GM12874 (cell line): ENCODE measurements around the gene RBCK1.

Experiments
- CTCF ChIP-seq: IDR thresholded peaks from 2 replicates; pipeline ENCODE4 v1.5.1; 2011; ENCODE audit warnings: low read depth, mild to moderate bottlenecking, control low read depth, low read length, moderate library complexity; ENCODE audit not compliant: insufficient read depth

RBCK1 gene

GRCh38 chr20:430091-430999 is 22.2 kb downstream of the RBCK1 start:
- TF ChIP-seq CTCF = no peak

- peak; percentile 52 for TF ChIP-seq CTCF
Measured at GRCh38 chr20:431012-431904, 23.2 kb downstream of the RBCK1 start.

GRCh38 chr20:432208-432607 is 24.1 kb downstream of the RBCK1 start:
- no peak for TF ChIP-seq CTCF

- no peak for TF ChIP-seq CTCF
Measured at GRCh38 chr20:432677-433299, 24.7 kb downstream of the RBCK1 start.

- TF ChIP-seq CTCF = no peak
Measured at GRCh38 chr20:433300-433975, 25.3 kb downstream of the RBCK1 start.

- TF ChIP-seq CTCF = no peak
Measured at GRCh38 chr20:434221-434620, 26.1 kb downstream of the RBCK1 start.
